K562 (cell line): ENCODE measurements around the gene DAGLA. TPM values are rescaled to one million over a fixed set of nuclear protein-coding genes. Genes with fewer than 3 reads are reported as not detected.

Source experiments
- ATAC-seq: fragments of 200-7000 bp; cut with Tn5 transposase; 3 replicates; pipeline ENCODE4 v1.9.1; 2020; ENCODE audit warnings: moderate library complexity
- BruUV-seq: library from RNA; stranded (reverse); fragments of 400-500 nt; replicated peaks from 2 replicates; lab custom pipeline; 2021; lab: Mats Ljungman, UMichigan
- CTCF ChIA-PET: fragments of 300-600 bp; formaldehyde crosslinking; extraction: SDS; loops from one replicate; lab custom pipeline; 2021; ENCODE audit warnings: low intra/inter-chr PET ratio; lab: Yijun Ruan, JAX
- POLR2A ChIA-PET: fragments of 300-600, 350-650 bp; sonication (Branson Sonifier 250); formaldehyde crosslinking; extraction: SDS; loops from one replicate; lab custom pipeline; 2021; ENCODE audit warnings: antibody characterized with exemption, inconsistent platforms; lab: Yijun Ruan, JAX
- DNase-seq, 4 experiments: peaks; one replicate each; pipeline versions ENCODE4 v3.0.0 to v3.0.0-alpha.2; 2011 to 2018; ENCODE audit warnings: low spot score in 3 of 4, mixed read lengths in 3 of 4; ENCODE audit errors: extremely low read depth in 1 of 4
- FAIRE-seq: peaks from 2 replicates; lab custom pipeline; 2011; peaks lifted over from hg19 to GRCh38; lab: Jason Lieb, UNC
- H2AFZ ChIP-seq: 2 replicates; pipeline ENCODE4 v1.6.0; 2011; ENCODE audit warnings: low read depth, low read length, control low read depth, inconsistent platforms
- H3K27ac ChIP-seq: fragments of 200-600 bp; 3 replicates; pipeline ENCODE4 v1.8.0; 2011; ENCODE audit warnings: low read depth, mild to moderate bottlenecking, control low read depth, inconsistent platforms, low read length, moderate library complexity, mixed read lengths; ENCODE audit errors: extremely low read depth
- H3K27me3 ChIP-seq, 2 experiments: fragments of 300-600 bp in 1 of 2; 2 replicates in 1 of 2; 3 replicates in 1 of 2; pipeline versions ENCODE4 v1.6.0 to v1.8.0; 2011; ENCODE audit warnings: inconsistent platforms in 2 of 2, low read length in 2 of 2, mild to moderate bottlenecking in 1 of 2, mixed read lengths in 1 of 2, moderate library complexity in 1 of 2; ENCODE audit not compliant: control insufficient read depth in 2 of 2, insufficient read depth in 2 of 2
- H3K36me3 ChIP-seq: fragments of 300-600 bp; 3 replicates; pipeline ENCODE4 v1.8.0; 2011; ENCODE audit warnings: mild to moderate bottlenecking, low read length, inconsistent platforms; ENCODE audit not compliant: control insufficient read depth, insufficient read depth
- H3K4me1 ChIP-seq, 2 experiments: fragments of 200-600 bp in 1 of 2; replicated peaks in 1 of 2; 2 replicates in 1 of 2; 3 replicates in 1 of 2; pipeline versions ENCODE4 v1.5.1 to v1.8.0; 2011; ENCODE audit warnings: inconsistent platforms in 2 of 2, low read length in 2 of 2, mild to moderate bottlenecking in 1 of 2, mixed read lengths in 1 of 2, moderate library complexity in 1 of 2; ENCODE audit not compliant: control insufficient read depth in 2 of 2, insufficient read depth in 2 of 2
- H3K4me2 ChIP-seq: 2 replicates; pipeline ENCODE4 v1.6.1; 2011; ENCODE audit warnings: low read length, control low read depth, inconsistent platforms, mixed read lengths; ENCODE audit not compliant: insufficient read depth
- H3K4me3 ChIP-seq: fragments of 200-600 bp; sonication (generic), shearing (Covaris generic); 2 replicates; pipeline ENCODE4 v1.5.1; 2016; ENCODE audit warnings: control low read depth, inconsistent platforms
- H3K79me2 ChIP-seq: fragments of 200-600 bp; 3 replicates; pipeline ENCODE4 v1.8.0; 2011; ENCODE audit warnings: low read length, inconsistent platforms; ENCODE audit not compliant: control insufficient read depth, insufficient read depth
- H3K9ac ChIP-seq, 2 experiments: 2 replicates each; pipeline versions ENCODE4 v1.6.0 to v1.6.1; 2011; ENCODE audit warnings: low read depth in 2 of 2, low read length in 2 of 2, control low read depth in 1 of 2, inconsistent platforms in 1 of 2, mild to moderate bottlenecking in 1 of 2, mixed read lengths in 1 of 2; ENCODE audit not compliant: insufficient read depth in 1 of 2
- H3K9me1 ChIP-seq: one replicate; pipeline ENCODE4 v1.6.0; 2011; ENCODE audit warnings: inconsistent platforms, mild to moderate bottlenecking, low read length, moderate library complexity; ENCODE audit not compliant: control insufficient read depth, insufficient read depth
- H3K9me3 ChIP-seq: replicated peaks from 2 replicates; pipeline ENCODE4 v1.5.1; 2011; ENCODE audit warnings: low read depth, low read length, inconsistent platforms; ENCODE audit not compliant: control insufficient read depth, insufficient read depth
- H4K20me1 ChIP-seq: replicated peaks from 2 replicates; pipeline ENCODE4 v1.6.1; 2011; ENCODE audit warnings: low read length, inconsistent platforms, mixed read lengths; ENCODE audit not compliant: control insufficient read depth, insufficient read depth
- ARID1B ChIP-seq: fragments of 450-650 bp; IDR thresholded peaks from 2 replicates; pipeline ENCODE4 v1.6.1; 2016; ENCODE audit warnings: antibody characterized with exemption, mild to moderate bottlenecking, inconsistent platforms
- CBFA2T3 ChIP-seq: fragments of 450-650 bp; IDR thresholded peaks from 2 replicates; pipeline ENCODE4 v1.6.1; 2017
- CHD4 ChIP-seq: fragments of 200-600 bp; sonication (generic); IDR thresholded peaks from 3 replicates; pipeline ENCODE4 v1.6.1; 2012; ENCODE audit warnings: low read depth, mild to moderate bottlenecking, mixed read lengths, low read length, inconsistent platforms; ENCODE audit not compliant: insufficient read depth, insufficient replicate concordance, poor library complexity, severe bottlenecking
- CLOCK ChIP-seq: fragments of 250-450 bp; sonication (Bioruptor Pico); IDR thresholded peaks from 2 replicates; pipeline ENCODE4 v1.4.0; 2020; ENCODE audit warnings: mild to moderate bottlenecking, moderate library complexity, borderline replicate concordance
- MLX ChIP-seq, 2 experiments: fragments of 450-650 bp in 1 of 2; sonication (generic) in 1 of 2; formaldehyde crosslinking; conservative IDR thresholded peaks; 2 replicates each; pipeline versions ENCODE4 v1.4.0 to v1.8.1; 2020 to 2022; ENCODE audit warnings: mild to moderate bottlenecking in 1 of 2, missing genetic modification reagents in 1 of 2
- NR1H2 ChIP-seq: sonication (generic); formaldehyde crosslinking; IDR thresholded peaks from 2 replicates; pipeline ENCODE4 v1.4.0; 2020; ENCODE audit warnings: mild to moderate bottlenecking, missing genetic modification reagents
- NUFIP1 ChIP-seq: fragments of 450-650 bp; IDR thresholded peaks from 2 replicates; pipeline ENCODE4 v1.6.1; 2018; ENCODE audit not compliant: partially characterized antibody
- RFX1 ChIP-seq: fragments of 450-650 bp; IDR thresholded peaks from 2 replicates; pipeline ENCODE4 v1.6.1; 2016; ENCODE audit warnings: mild to moderate bottlenecking, moderate library complexity
- STAT5B ChIP-seq: fragments of 250-450 bp; sonication (Bioruptor Pico); IDR thresholded peaks from 2 replicates; pipeline ENCODE4 v1.8.0; 2021; ENCODE audit warnings: mild to moderate bottlenecking, inconsistent platforms
- U2AF1 ChIP-seq: fragments of 200-400 bp; formaldehyde crosslinking; optimal IDR thresholded peaks from 2 replicates; pipeline ENCODE3; 2017; ENCODE audit warnings: mild to moderate bottlenecking, low read depth, low read length, moderate library complexity
- ZNF175 ChIP-seq: fragments of 200-800 bp; sonication (Bioruptor generic); IDR thresholded peaks from 2 replicates; pipeline ENCODE4 v1.6.1; 2016; ENCODE audit warnings: low read depth, mild to moderate bottlenecking, missing genetic modification characterization, missing compliant biosample characterization
- ZNF324 ChIP-seq: fragments of 250-450 bp; sonication (Bioruptor Pico); IDR thresholded peaks from 2 replicates; pipeline ENCODE4 v1.4.0; 2020; ENCODE audit warnings: mild to moderate bottlenecking
- ZNF639 ChIP-seq, 2 experiments: fragments of 200-800 bp in 1 of 2; sonication (Bioruptor generic) in 1 of 2; sonication (generic) in 1 of 2; formaldehyde crosslinking in 1 of 2; IDR thresholded peaks in 1 of 2; conservative IDR thresholded peaks in 1 of 2; 2 replicates each; pipeline versions ENCODE4 v1.5.0 to v1.6.1; 2016 to 2020; ENCODE audit warnings: missing compliant biosample characterization in 1 of 2, missing genetic modification characterization in 1 of 2, missing genetic modification reagents in 1 of 2
- WGBS: fragments of 100-300 bp; shearing (Covaris generic); methylation state at CpG from one replicate; pipeline ENCODE4 v1.1.6; 2016; ENCODE audit warnings: low coverage, mixed read lengths; ENCODE audit not compliant: insufficient coverage; ENCODE audit errors: missing lambda C conversion rate; 5-methylcytosine and 5-hydroxymethylcytosine counted together
- in situ Hi-C: fragments of 300-500 bp; cut with MboI; formaldehyde crosslinking; loops from 4 replicates; pipeline ENCODE4 v1.15.0; 2018; ENCODE audit warnings: inconsistent platforms, mixed read lengths
- intact Hi-C: fragments of 100-400 bp; cut with micrococcal nuclease; formaldehyde crosslinking; loops from 2 replicates; pipeline ENCODE4 v1.14.2; 2022
- polyA plus RNA-seq, 8 experiments: library from polyadenylated mRNA; depleted of rRNA in 4 of 8; stranded (reverse) in 5 of 8; unstranded in 3 of 8; fragments of >200 nt; fragmentation: Nextera tagmentation in 2 of 8; fragmentation: Illumina TruSeq in 1 of 8; extraction: Ambion mirVana in 2 of 8; extraction: Trizol in 1 of 8; gene quantifications; 2 replicates each; pipeline versions ENCODE4 v1.2.1 to v1.2.3, GENCODE V29; 2011 to 2014; ENCODE audit warnings: inconsistent platforms in 1 of 8, missing spikeins in 1 of 8
- total RNA-seq, 7 experiments: library from RNA; depleted of rRNA in 6 of 7; stranded (reverse); fragments of >200 nt in 6 of 7; fragmentation: Illumina TruSeq in 2 of 7; extraction: Trizol in 2 of 7; gene quantifications; 2 replicates each; pipeline versions ENCODE4 v1.2.1 to v1.2.3, GENCODE V29; 2011 to 2021; ENCODE audit warnings: low replicate concordance in 1 of 7

DAGLA gene
- total and polyA plus RNA-seq, 9 of the 15 experiments (the other 6 are each of a cell fraction or from before 2014, with no cell fraction given) = 0.03 to 0.16 (median 0.04) TPM; not detected in 4

GRCh38 chr11:61697764-61698163, 17.6 kb downstream of the DAGLA start:
- 0 out of 2 replicates have a peak, but pooled peaks cover 4% of the 10 kb centered on the region for H4K20me1 ChIP-seq
- 0% methylated on average over 1 of the region's 1 CpG for WGBS
- no peak overlapping the region for H2AFZ ChIP-seq
- CTCF ChIA-PET = no interaction called here
- no TSS peak for BruUV-seq
- POLR2A ChIA-PET = interaction anchor here (1.1 kb wide), 1 partner anchor 21 kb away, joined by 3 read pairs; no protein-coding TSS in a partner anchor
- no peak overlapping the region for H3K4me2 ChIP-seq
- H3K4me3 ChIP-seq = no peak overlapping the region
- no peak for TF ChIP-seq CHD4
- no peak for TF ChIP-seq CBFA2T3
- no peak for TF ChIP-seq ZNF324
- no peak for TF ChIP-seq ZNF175 (CRISPR knock-in tag)
- TF ChIP-seq NUFIP1 = no peak
- no peak for TF ChIP-seq U2AF1
- TF ChIP-seq ARID1B = no peak
- TF ChIP-seq RFX1 = no peak
- TF ChIP-seq NR1H2 (CRISPR knock-in tag) = no peak
- no peak for TF ChIP-seq MLX (CRISPR knock-in tag; conservative IDR thresholded peaks at IDR 0.05)
- TF ChIP-seq CLOCK (CRISPR knock-in tag) = no peak
- TF ChIP-seq STAT5B (CRISPR knock-in tag) = no peak
- TF ChIP-seq ZNF639 (CRISPR knock-in tag; conservative IDR thresholded peaks at IDR 0.05 in 1 of 2, IDR thresholded peaks at IDR 0.05 in 1 of 2) = no peak
- no peaks in the 10 kb centered on the region for H3K79me2 ChIP-seq
- peaks cover 0 to 33% of the 10 kb centered on the region in 2 experiments; a peak in 4 of 5 replicates for H3K4me1 ChIP-seq
- peaks cover 26 to 62% of the 10 kb centered on the region in 2 experiments; a peak in 3 of 5 replicates for H3K27me3 ChIP-seq
- H3K9me1 ChIP-seq = no peaks in the 10 kb centered on the region
- H3K27ac ChIP-seq = no peak overlapping the region
- intact Hi-C loops = no loop called here
- ATAC-seq (no peak), DNase-seq (no peak), FAIRE-seq (no peak)
- H3K9me3 ChIP-seq = no peaks in the 10 kb centered on the region
- no peaks in the 10 kb centered on the region for H3K36me3 ChIP-seq
- in situ Hi-C loops = no loop called here
- H3K9ac ChIP-seq = no peak overlapping the region
